Suprapubic skin (tissue), 4 donors: ENCODE measurements around the gene MED29. TPM values are rescaled to one million over a fixed set of nuclear protein-coding genes. Genes with fewer than 3 reads are reported as not detected.

Source experiments
- total RNA-seq, 4 donors: library from RNA; depleted of rRNA; stranded (reverse); fragments of >200 nt; gene quantifications; one replicate each; pipeline ENCODE4 v1.1.0, GENCODE V29; 2016

The MED29 gene
- total RNA-seq, 4 donors from 2014 or later: 36.3 to 57.8 (median 48.0) TPM

Other genes starting within 250 kb of the MED29 start
- gene NCCRP1, start 194.4 kb upstream of the MED29 start, total RNA-seq: 100 to 1,000 TPM in 3 of 4 donors, 10 to 100 TPM in 1; 32.7 to 420 (median 277) TPM
- not detected for gene SYCN, start 187.1 kb upstream of the MED29 start, total RNA-seq
- gene IFNL3, start 146.4 kb upstream of the MED29 start, total RNA-seq: not detected
- not detected for gene IFNL4, start 142.5 kb upstream of the MED29 start, total RNA-seq
- gene IFNL2, start 123.0 kb upstream of the MED29 start, total RNA-seq: not detected
- gene IFNL1, start 95.0 kb upstream of the MED29 start, total RNA-seq: not detected
- gene LRFN1, start 70.5 kb upstream of the MED29 start, total RNA-seq: 1 to 10 TPM; 1.4 to 2.9 (median 2.0) TPM
- gene GMFG, start 55.3 kb upstream of the MED29 start, total RNA-seq: 10 to 100 TPM in 1 of 4 donors, 1 to 10 TPM in 3; 1.9 to 16.2 (median 5.8) TPM
- 100 to 1,000 TPM; 104 to 166 (median 113) TPM for gene SAMD4B, start 49.0 kb upstream of the MED29 start, total RNA-seq
- 10 to 100 TPM; 24.8 to 42.4 (median 35.4) TPM for gene PAF1, start 272 bp upstream of the MED29 start, total RNA-seq
- gene ZFP36, start 15.5 kb downstream of the MED29 start, total RNA-seq: 100 to 1,000 TPM; 426 to 850 (median 540) TPM
- 10 to 100 TPM in 1 of 4 donors, 1 to 10 TPM in 3; 6.4 to 29.9 (median 7.7) TPM for gene PLEKHG2, start 21.3 kb downstream of the MED29 start, total RNA-seq
- gene RPS16, start 44.6 kb downstream of the MED29 start, total RNA-seq: 1,000 to 10,000 TPM; 1,096 to 2,035 (median 1,787) TPM
- 100 to 1,000 TPM in 1 of 4 donors, 10 to 100 TPM in 3; 59.4 to 135 (median 75.4) TPM for gene SUPT5H, start 54.2 kb downstream of the MED29 start, total RNA-seq
- 10 to 100 TPM; 44.9 to 57.9 (median 50.6) TPM for gene TIMM50, start 89.5 kb downstream of the MED29 start, total RNA-seq
- not detected for gene DLL3, start 107.6 kb downstream of the MED29 start, total RNA-seq
- not detected for gene SELENOV, start 123.8 kb downstream of the MED29 start, total RNA-seq
- gene EID2B, start 141.5 kb downstream of the MED29 start, total RNA-seq: 1 to 10 TPM in 2 of 4 donors, under 1 TPM in 2; 0.80 to 2.4 (median 1.2) TPM
- gene EID2, start 148.8 kb downstream of the MED29 start, total RNA-seq: 10 to 100 TPM in 2 of 4 donors, 1 to 10 TPM in 2; 7.5 to 14.5 (median 12.1) TPM
- gene LGALS13, start 211.1 kb downstream of the MED29 start, total RNA-seq: not detected